ENCODE measurements around the gene MLPH.

MLPH gene

DNA sequence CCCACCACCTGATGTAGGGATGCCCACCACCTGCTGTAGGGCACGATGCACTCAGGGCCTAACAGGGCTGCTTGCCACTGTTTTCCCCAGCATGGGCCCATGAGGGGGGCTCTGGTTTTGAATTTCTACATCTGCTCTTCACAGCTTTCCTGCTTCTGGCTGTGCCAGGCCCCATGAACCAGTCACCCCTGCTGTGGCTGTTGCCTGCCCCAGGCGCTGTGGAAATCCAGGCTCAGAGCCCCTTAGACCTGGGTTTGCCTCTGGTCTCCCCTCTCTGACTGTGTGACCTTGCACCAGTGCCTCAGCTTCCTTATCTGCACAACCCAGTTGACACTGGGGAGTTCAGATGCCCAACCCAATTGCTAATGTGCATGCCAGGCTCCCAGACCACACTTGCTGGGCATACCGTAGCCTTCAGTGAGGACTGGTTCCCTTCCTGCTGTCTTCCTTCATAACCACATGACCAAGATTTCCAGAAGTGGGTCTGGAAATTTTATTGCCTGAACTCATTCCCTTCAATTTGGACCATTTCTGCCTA lies 6.0 kb upstream of the MLPH start:
- DNase-seq, result no peak

DNA sequence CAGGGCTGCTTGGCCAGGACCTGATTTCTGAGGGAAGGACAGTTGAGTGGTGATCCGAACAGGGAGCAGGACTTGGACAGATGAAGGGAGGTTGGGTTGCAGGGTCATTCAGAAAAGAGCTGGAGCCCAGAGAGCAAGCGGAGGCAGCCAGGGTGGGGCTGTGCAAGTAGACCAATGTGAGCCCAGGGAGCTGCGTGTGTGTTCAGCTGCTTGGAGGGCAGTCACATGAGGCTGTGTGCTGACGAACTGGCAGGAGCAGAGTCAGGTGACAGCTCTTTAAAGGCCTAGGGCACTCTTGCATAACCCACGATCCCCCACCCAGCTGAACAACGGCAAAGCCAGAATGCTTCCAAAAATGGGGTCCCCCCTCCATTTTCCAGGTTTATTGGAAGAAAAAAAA lies 4.6 kb upstream of the MLPH start:
- no peak for DNase-seq

DNA sequence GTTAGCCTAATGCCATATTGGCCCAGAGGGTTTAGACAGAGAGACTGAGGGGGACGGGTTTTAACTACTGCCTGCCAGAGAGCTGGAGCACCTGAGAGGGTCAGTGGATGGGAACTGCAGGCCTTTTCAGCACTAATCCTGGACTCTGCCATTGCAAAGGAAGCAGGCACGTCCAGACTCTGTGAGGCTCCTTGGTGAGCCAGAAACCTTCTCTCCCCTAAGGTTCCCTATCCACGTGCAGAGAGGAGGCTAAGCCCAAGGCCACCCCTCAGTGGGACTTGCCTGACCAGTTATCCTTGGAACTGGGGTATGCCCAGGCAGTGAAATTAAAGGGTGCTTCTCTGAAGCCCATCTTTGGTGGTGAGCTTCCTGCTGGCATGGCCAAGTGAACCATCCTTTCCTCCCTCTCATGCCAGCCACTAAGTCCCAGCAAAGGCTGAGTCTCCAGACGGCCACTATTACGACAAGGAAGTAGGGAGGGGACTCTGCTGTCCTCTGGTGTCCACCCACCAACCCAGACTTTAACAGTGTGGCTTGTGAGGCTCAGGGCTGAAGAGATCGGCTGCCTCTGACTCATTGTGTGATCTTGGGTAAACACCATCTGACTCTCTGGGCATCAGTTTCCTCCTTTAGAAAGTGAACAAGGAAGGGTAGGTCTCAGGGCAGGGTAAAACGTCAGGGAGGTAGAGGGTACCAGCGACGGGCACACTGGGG lies 3.9 kb upstream of the MLPH start:
- no peak for DNase-seq

DNA sequence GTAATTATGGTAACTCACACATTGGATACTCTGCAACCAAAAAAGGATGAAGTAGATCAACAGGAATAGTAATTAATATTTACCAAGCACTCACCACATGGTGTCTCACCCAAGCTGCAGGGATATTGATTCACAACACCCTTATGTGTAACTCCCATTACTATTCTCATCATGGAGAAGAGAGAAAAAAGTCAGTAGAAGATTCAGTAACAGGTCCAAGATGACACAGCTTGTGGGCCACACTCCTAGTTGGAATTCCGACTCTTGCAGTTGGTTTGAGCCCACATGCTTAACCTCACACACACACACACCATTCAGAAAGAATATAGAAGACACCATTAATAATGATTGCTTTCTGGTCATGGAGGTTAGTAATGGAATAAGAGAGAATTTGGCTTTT lies 1.7 kb upstream of the MLPH start:
- DNase-seq, result no peak

DNA sequence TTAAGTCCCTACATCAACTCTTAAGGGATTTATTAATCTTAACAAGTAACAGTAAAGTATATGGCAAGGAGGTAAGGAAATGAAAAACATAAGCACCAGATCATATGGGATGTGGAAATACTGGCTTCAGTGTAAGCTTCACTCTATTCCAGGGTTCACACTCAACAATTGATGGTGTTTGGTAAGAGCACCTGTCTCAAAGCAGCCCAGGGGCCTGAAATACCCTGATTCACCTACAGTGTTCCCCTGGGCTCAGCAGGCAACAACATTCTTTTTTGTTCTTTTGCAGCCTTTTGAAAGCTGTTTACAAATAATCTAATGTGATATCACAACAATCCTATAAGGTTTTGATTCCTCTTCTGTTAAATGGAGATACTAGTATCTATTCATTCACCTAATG lies 1.2 kb upstream of the MLPH start:
- DNase-seq, result no peak

DNA sequence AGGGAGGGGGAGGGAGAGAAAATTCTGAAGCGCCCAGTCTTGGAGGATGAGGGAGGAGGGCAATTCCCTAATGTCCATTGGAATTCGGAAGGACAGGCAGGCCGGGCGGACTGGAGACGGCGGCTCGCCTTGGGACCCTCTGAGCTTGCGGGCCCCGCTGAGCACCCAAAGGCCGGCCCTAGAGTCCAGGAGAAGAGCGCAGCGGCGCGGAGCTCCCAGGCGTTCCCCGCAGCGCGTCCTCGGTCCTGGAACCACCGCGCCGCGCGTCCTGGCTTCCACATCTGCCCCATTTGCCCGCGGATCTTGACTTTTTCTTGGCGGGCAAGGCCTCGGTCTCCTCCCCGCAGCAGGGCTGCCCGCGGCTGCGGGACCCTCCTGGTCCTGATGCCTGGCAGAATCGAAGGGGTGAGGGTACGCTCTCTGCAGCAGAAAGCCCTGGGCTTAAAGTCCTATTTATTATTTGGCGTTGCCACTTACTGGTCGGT lies 675 bp upstream of the MLPH start:
- no peak for DNase-seq

- DNase-seq, result no peak
Measured at GRCh38 chr2:237487496-237487895, 445 bp downstream of the MLPH start.

DNA sequence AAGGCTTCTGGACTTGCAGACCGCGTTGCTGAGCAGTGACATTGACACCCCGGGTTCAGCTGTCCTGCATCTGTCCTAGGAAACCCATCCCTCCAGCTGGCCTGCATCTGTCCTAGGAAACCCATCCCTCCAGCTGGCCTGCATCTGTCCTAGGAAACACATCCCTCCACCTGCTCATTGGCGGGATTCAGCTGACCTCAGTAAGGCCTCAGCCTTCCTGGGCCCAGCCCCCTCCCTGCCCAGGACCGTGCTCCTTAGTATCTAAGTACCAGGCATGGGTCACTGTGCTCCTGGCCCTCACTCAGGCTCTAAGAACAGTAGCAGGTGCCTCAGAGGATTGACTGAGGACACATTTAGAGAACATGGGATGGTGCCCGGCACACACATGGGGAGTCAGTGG lies 1.2 kb downstream of the MLPH start:
- no peak for DNase-seq

GRCh38 chr2:237488901-237489860 lies 2.1 kb downstream of the MLPH start:
- no peak for DNase-seq

- DNase-seq, result no peak
Measured at GRCh38 chr2:237490009-237490711, 3.1 kb downstream of the MLPH start.

DNA sequence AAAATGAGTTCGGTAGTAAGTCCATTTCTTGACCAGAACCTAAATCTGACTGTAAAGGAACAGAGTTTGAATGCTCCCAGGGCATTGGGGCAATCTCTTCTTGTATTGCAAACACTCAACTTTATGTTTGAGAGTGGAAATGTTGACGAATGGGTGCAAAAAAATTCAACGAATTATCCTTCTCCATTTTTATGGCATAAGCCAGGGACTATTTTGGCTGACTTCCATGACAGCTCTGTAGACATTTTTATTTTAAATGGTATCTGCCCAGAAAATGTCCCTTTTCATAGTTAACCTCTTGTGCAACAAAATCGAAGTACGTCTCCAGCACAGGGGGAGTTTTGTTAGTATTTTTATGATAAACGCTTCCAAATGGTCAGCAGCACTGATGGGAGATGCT lies 3.7 kb downstream of the MLPH start:
- no peak for DNase-seq

DNA sequence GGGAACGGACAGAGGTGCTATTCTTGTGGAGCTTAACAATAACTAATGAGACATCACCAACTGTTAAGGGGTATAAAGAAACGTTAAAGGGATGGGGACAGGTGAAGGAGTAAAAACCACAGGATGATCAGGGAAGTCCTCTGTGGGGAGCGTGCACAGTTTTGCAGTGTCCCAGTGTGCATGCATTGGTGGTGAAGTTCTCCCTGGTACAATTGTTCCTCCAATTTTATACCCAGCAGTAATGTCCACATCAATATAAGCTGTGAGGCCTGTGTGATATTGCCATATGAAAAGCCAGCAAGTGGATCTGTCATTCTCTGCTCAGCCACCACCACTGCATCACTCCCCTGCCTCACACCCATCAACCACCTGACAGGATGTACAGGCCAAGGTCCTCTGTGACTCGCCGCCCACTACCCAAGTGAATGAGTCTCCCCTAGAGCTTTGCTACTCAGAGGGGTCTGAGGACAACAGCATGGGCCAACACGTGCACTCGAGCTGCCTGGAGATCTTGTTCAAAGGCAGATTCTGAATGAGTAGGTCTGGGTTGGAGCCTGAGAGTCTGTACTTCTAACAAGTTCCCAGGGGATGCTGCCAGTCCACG lies 4.6 kb downstream of the MLPH start:
- DNase-seq, result no peak

GRCh38 chr2:237492137-237492890 lies 5.3 kb downstream of the MLPH start:
- no peak for DNase-seq

DNA sequence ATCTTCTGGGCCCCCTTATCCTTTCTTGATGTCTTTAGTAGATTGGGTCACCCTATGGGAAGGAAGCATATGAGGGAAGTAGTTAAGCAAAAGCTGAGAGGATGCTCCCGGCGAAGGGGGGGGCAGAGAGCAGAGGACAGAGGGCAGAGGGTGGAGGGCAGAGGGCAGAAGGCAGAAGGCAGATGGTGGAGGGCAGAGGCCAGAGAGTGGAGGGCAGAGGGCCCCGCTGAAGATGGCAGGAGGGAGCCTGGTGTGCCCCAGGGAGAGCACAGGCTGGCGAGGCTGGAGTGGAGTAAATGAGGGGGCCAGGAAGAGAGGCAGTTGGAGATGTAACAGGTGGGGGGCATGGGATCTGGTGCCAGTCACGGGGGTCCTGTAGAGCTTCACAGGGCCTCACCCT lies 7.0 kb downstream of the MLPH start:
- no peak for DNase-seq

GRCh38 chr2:237495521-237496117 lies 8.6 kb downstream of the MLPH start:
- DNase-seq, result no peak

DNA sequence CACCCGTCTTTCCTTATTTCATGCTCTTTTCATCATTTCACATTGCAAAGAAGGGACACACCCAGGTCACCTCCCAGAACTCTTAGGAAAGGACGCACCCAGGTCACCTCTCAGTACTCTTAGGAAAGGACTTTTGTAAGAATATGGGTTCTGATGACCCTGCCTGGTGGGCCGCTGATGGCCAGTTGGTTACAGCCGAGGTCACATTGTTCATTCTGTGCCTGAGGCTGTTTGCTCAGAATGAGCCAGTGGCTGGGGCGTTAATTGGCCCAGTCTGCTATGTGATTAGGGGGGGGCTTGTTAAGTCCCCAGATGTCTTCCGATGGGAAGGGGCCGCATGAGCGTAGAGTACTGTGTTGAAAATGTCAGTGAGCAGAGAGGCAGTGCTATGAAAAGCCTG lies 9.4 kb downstream of the MLPH start:
- no peak for DNase-seq

GRCh38 chr2:237497009-237497837 lies 10.2 kb downstream of the MLPH start:
- DNase-seq, result no peak

DNA sequence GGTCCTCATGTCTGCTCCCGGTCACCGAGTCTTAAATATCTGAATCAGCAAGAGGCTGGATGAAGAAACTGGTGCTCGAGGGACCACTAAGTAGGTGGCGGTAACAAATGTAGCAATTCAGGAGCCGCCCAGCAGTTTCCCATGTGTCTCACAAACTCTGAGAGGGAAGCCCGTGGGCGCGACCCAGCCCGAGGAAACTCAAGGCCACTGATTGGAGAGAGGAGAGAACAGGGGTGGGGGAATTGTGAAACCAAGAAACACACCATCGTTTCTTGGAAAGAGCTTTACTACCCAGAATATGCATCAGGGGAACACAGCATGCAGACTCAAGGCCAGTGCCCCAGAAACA lies 10.8 kb downstream of the MLPH start:
- DNase-seq, result no peak

- no peak for DNase-seq
Measured at GRCh38 chr2:237498341-237498740, 11.3 kb downstream of the MLPH start.

GRCh38 chr2:237500681-237501424 lies 13.8 kb downstream of the MLPH start:
- DNase-seq, result no peak
